Neural cell (in vitro differentiated cells): ENCODE data around the gene ZC3HAV1. TPM values are rescaled to one million over a fixed set of nuclear protein-coding genes. Genes with fewer than 3 reads are reported as not detected.

ENCODE experiments used
- H2AFZ ChIP-seq: fragments of 200-600, 300-800 bp; sonication (generic), shearing (Covaris generic); 2 replicates; pipeline ENCODE4 v1.6.0; 2014; ENCODE audit warnings: low read depth, mild to moderate bottlenecking, antibody characterized with exemption, low read length, moderate library complexity
- H3F3A ChIP-seq: fragments of 200-600 bp; shearing (Covaris generic); 2 replicates; pipeline ENCODE4 v1.6.1; 2016; ENCODE audit warnings: mild to moderate bottlenecking, moderate library complexity, mixed read lengths, antibody characterized with exemption, low read length; ENCODE audit not compliant: insufficient read depth, poor library complexity, severe bottlenecking
- H3K27ac ChIP-seq: fragments of 200-600, 300-800 bp; sonication (generic), shearing (Covaris generic); 2 replicates; pipeline ENCODE4 v1.5.1; 2014; ENCODE audit warnings: mild to moderate bottlenecking, low read length, moderate library complexity
- H3K27me3 ChIP-seq: fragments of 300-800, 200-600 bp; sonication (generic), shearing (Covaris generic); 2 replicates; pipeline ENCODE4 v1.6.0; 2014; ENCODE audit warnings: mild to moderate bottlenecking, low read depth, low read length, moderate library complexity; ENCODE audit not compliant: insufficient read depth
- H3K36me3 ChIP-seq: fragments of 300-800, 200-600 bp; sonication (generic), shearing (Covaris generic); 2 replicates; pipeline ENCODE4 v1.5.1; 2014; ENCODE audit warnings: mild to moderate bottlenecking, antibody characterized with exemption, low read length, moderate library complexity; ENCODE audit not compliant: insufficient read depth
- H3K4me2 ChIP-seq: fragments of 300-800, 200-600 bp; sonication (generic), shearing (Covaris generic); 2 replicates; pipeline ENCODE4 v1.6.0; 2014; ENCODE audit warnings: mild to moderate bottlenecking, low read length
- H3K4me3 ChIP-seq: fragments of 300-800, 200-600 bp; sonication (generic), shearing (Covaris generic); 2 replicates; pipeline ENCODE4 v1.5.1; 2014; ENCODE audit warnings: mild to moderate bottlenecking, low read length, moderate library complexity
- H3K79me2 ChIP-seq: fragments of 200-600 bp; shearing (Covaris generic); replicated peaks from 2 replicates; pipeline ENCODE4 v1.6.0; 2014; ENCODE audit warnings: mild to moderate bottlenecking, low read length, moderate library complexity; ENCODE audit not compliant: insufficient read depth
- H3K9ac ChIP-seq: fragments of 300-800, 200-600 bp; sonication (generic), shearing (Covaris generic); 2 replicates; pipeline ENCODE4 v1.6.1; 2016; ENCODE audit warnings: mild to moderate bottlenecking, low read length, mixed read lengths
- H3K9me2 ChIP-seq: fragments of 200-600 bp; shearing (Covaris generic); 2 replicates; pipeline ENCODE4 v1.6.1; 2016; ENCODE audit warnings: mild to moderate bottlenecking, low read length, mixed read lengths; ENCODE audit not compliant: insufficient read depth
- H3K9me3 ChIP-seq: fragments of 200-600, 300-800 bp; sonication (generic), shearing (Covaris generic); 2 replicates; pipeline ENCODE4 v1.6.1; 2016; ENCODE audit warnings: mild to moderate bottlenecking, mixed run types, low read length, moderate library complexity, mixed read lengths
- H4K20me1 ChIP-seq: fragments of 200-600 bp; shearing (Covaris generic); 2 replicates; pipeline ENCODE4 v1.6.1; 2016; ENCODE audit warnings: mild to moderate bottlenecking, mixed run types; ENCODE audit not compliant: insufficient read depth
- CTCF ChIP-seq: fragments of 450-650 bp; IDR thresholded peaks from 2 replicates; pipeline ENCODE4 v1.5.1; 2014; ENCODE audit warnings: antibody characterized with exemption, mild to moderate bottlenecking, moderate library complexity; ENCODE audit not compliant: poor library complexity, severe bottlenecking
- EP300 ChIP-seq: fragments of 450-650 bp; conservative IDR thresholded peaks from 2 replicates; pipeline ENCODE4 v1.6.1; 2014; ENCODE audit warnings: antibody characterized with exemption, mild to moderate bottlenecking, moderate library complexity; ENCODE audit not compliant: poor library complexity, severe bottlenecking
- EZH2 ChIP-seq: fragments of 200-600, 300-800 bp; shearing (Covaris generic), sonication (generic); IDR thresholded peaks from 2 replicates; pipeline ENCODE4 v1.6.1; 2014; ENCODE audit warnings: antibody characterized with exemption, low read length, borderline replicate concordance, mild to moderate bottlenecking; ENCODE audit not compliant: insufficient read depth, poor library complexity, severe bottlenecking
- MXI1 ChIP-seq: fragments of 450-650 bp; conservative IDR thresholded peaks from 2 replicates; pipeline ENCODE4 v1.6.1; 2014; ENCODE audit warnings: antibody characterized with exemption, mild to moderate bottlenecking; ENCODE audit not compliant: poor library complexity, severe bottlenecking
- POLR2AphosphoS5 ChIP-seq: IDR thresholded peaks from 2 replicates; pipeline ENCODE4 v1.6.1; 2012
- RAD21 ChIP-seq: fragments of 450-650 bp; conservative IDR thresholded peaks from 2 replicates; pipeline ENCODE4 v1.6.1; 2014; ENCODE audit warnings: antibody characterized with exemption, mild to moderate bottlenecking, moderate library complexity
- REST ChIP-seq: IDR thresholded peaks from 2 replicates; pipeline ENCODE4 v1.6.1; 2012; ENCODE audit warnings: borderline replicate concordance
- SMC3 ChIP-seq: fragments of 450-650 bp; conservative IDR thresholded peaks from 2 replicates; pipeline ENCODE4 v1.6.1; 2014; ENCODE audit warnings: antibody characterized with exemption, mild to moderate bottlenecking, moderate library complexity; ENCODE audit not compliant: poor library complexity
- TAF1 ChIP-seq: IDR thresholded peaks from 2 replicates; pipeline ENCODE4 v1.6.1; 2012; ENCODE audit warnings: low read depth
- polyA plus RNA-seq: library from polyadenylated mRNA; depleted of rRNA; stranded (reverse); fragments of >200 nt; gene quantifications from 2 replicates; pipeline ENCODE4 v1.2.3, GENCODE V29; 2014

ZC3HAV1 gene
- polyA plus RNA-seq, 1 donor from 2014 or later, result 0.16 TPM

GRCh38 chr7:139095194-139095659 is 14.3 kb downstream of the ZC3HAV1 start:
- Histone ChIP-seq H3K9me2 (no peaks in the 10 kb centered on the region), H3K36me3 (no peaks in the 10 kb centered on the region), H3K4me3 (no peak overlapping the region), H3K4me2 (no peak overlapping the region), H3K9ac (no peak overlapping the region), H3K27me3 (no peaks in the 10 kb centered on the region), H3K79me2 (no peaks in the 10 kb centered on the region), H3K27ac (no peak overlapping the region), H3F3A (no peaks in the 10 kb centered on the region), H3K9me3 (no peaks in the 10 kb centered on the region), H2AFZ (no peak overlapping the region), H4K20me1 (no peaks in the 10 kb centered on the region)
- TF ChIP-seq EZH2 (no peak), POLR2AphosphoS5 (no peak), SMC3 (no peak), RAD21 (no peak), EP300 (no peak), REST (no peak), MXI1 (no peak), TAF1 (no peak), CTCF (no peak)

GRCh38 chr7:139094596-139094995 is 14.9 kb downstream of the ZC3HAV1 start:
- no peak overlapping the region for H3K9ac ChIP-seq
- no peak overlapping the region for H3K4me3 ChIP-seq
- H3K9me3 ChIP-seq, result no peaks in the 10 kb centered on the region
- no peaks in the 10 kb centered on the region for H3K9me2 ChIP-seq
- H3K36me3 ChIP-seq, result no peaks in the 10 kb centered on the region
- H4K20me1 ChIP-seq, result no peaks in the 10 kb centered on the region
- H2AFZ ChIP-seq, result no peak overlapping the region
- H3F3A ChIP-seq, result no peaks in the 10 kb centered on the region
- no peak overlapping the region for H3K4me2 ChIP-seq
- H3K27me3 ChIP-seq, result no peaks in the 10 kb centered on the region
- TF ChIP-seq EZH2 (no peak), EP300 (no peak), TAF1 (no peak), REST (no peak), CTCF (no peak), SMC3 (no peak), POLR2AphosphoS5 (no peak), MXI1 (no peak), RAD21 (no peak)
- no peak overlapping the region for H3K27ac ChIP-seq
- no peaks in the 10 kb centered on the region for H3K79me2 ChIP-seq
